Spleen (tissue), 7 donors: ENCODE measurements around the gene OR6C4.

Source experiments
- POLR2A ChIP-seq, 3 donors: fragments of 450-650 bp; IDR thresholded peaks; one replicate each; pipeline ENCODE4 v1.5.1; 2017; ENCODE audit warnings: antibody characterized with exemption in 3 of 3, mild to moderate bottlenecking in 1 of 3
- TF ChIP-seq, protein P1 (sequence below), 11 experiments: fragments of 200-600 bp in 7 of 11; fragments of 450-650 bp in 4 of 11; sonication (generic) in 4 of 11; IDR thresholded peaks in 8 of 11; conservative IDR thresholded peaks in 3 of 11; 1 replicate in 7 of 11; 2 replicates in 4 of 11; pipeline versions ENCODE4 v1.4.0 to v1.8.0; 2016 to 2021; ENCODE audit warnings: antibody characterized with exemption in 11 of 11, inconsistent platforms in 4 of 11, mild to moderate bottlenecking in 1 of 11
- donor health status: DM: no; HTN: no; CAD: no; lungs with moderate emphysema.
- donor health status: DM: no; HTN: no; CAD: no.
- donor health status: DM: no; HTN: no; CAD: no.

DNA sequence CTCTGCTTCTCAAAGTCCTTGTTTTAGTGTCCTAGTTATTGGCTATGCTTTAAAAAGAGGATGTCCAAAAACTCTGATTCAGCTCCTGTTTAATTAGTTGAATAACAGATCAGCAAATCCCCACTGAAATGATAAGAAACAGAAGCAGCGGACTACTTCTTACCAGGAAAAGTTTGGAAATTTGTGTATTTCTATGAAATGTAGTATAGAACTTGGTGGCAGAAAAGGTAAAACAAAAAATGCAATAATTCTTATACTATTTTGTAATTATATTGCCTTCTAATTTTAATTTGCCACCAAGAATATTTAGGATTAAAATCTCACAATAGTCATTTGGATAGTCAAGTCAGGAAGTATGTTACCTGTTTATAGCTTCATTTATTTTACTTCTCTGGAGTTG, 22.8 kb downstream of the OR6C4 start, which contains the start of gene OR2AP1:
- TF ChIP-seq POLR2A (IDR thresholded peaks at IDR 0.05), result no peak
- TF ChIP-seq, protein P1, sequence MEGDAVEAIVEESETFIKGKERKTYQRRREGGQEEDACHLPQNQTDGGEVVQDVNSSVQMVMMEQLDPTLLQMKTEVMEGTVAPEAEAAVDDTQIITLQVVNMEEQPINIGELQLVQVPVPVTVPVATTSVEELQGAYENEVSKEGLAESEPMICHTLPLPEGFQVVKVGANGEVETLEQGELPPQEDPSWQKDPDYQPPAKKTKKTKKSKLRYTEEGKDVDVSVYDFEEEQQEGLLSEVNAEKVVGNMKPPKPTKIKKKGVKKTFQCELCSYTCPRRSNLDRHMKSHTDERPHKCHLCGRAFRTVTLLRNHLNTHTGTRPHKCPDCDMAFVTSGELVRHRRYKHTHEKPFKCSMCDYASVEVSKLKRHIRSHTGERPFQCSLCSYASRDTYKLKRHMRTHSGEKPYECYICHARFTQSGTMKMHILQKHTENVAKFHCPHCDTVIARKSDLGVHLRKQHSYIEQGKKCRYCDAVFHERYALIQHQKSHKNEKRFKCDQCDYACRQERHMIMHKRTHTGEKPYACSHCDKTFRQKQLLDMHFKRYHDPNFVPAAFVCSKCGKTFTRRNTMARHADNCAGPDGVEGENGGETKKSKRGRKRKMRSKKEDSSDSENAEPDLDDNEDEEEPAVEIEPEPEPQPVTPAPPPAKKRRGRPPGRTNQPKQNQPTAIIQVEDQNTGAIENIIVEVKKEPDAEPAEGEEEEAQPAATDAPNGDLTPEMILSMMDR (IDR thresholded peaks at IDR 0.05 in 8 of 11, conservative IDR thresholded peaks at IDR 0.05 in 3 of 11), result no peak
